Left lung (tissue), 10 donors: ENCODE data around the gene PCGF3. TPM values are rescaled to one million over a fixed set of nuclear protein-coding genes. Genes with fewer than 3 reads are reported as not detected.

Source experiments
- ATAC-seq: fragments of 200-7000 bp; cut with Tn5 transposase; one replicate; pipeline ENCODE4 v1.9.1; 2020; ENCODE audit warnings: moderate library complexity
- DNase-seq, 4 donors: peaks; one replicate each; pipeline ENCODE4 v3.0.0-alpha.2; 2013 to 2020
- H3K27ac ChIP-seq, 2 donors: fragments of 200-600 bp; sonication (generic) in 1 of 2; one replicate each; pipeline versions ENCODE4 v1.5.0 to v1.8.0; 2020 to 2021
- H3K27me3 ChIP-seq, 2 donors: fragments of 200-600 bp; sonication (generic) in 1 of 2; one replicate each; pipeline versions ENCODE4 v1.5.0 to v1.8.0; 2020 to 2021
- H3K36me3 ChIP-seq, 2 donors: fragments of 200-600 bp; sonication (generic) in 1 of 2; one replicate each; pipeline versions ENCODE4 v1.5.0 to v1.8.0; 2020 to 2021
- H3K4me1 ChIP-seq, 2 donors: fragments of 200-600 bp; one replicate each; pipeline ENCODE4 v1.8.0; 2021
- H3K4me3 ChIP-seq, 2 donors: fragments of 200-600 bp; sonication (generic) in 1 of 2; one replicate each; pipeline versions ENCODE4 v1.5.0 to v1.8.0; 2020 to 2021; ENCODE audit warnings: mild to moderate bottlenecking in 1 of 2
- H3K9me3 ChIP-seq, 2 donors: fragments of 200-600 bp; sonication (generic) in 1 of 2; one replicate each; pipeline versions ENCODE4 v1.5.0 to v1.8.0; 2020 to 2021
- intact Hi-C, 2 donors: fragments of 100-400 bp; cut with DNase I; formaldehyde crosslinking; loops; one replicate each; pipeline versions ENCODE4 v1.11.2 to v1.14.2; 2022
- polyA plus RNA-seq, 6 donors: library from polyadenylated mRNA; unstranded; fragments of 120-200 nt; gene quantifications; one replicate each; pipeline ENCODE4 v1.2.1, GENCODE V29; 2013; ENCODE audit not compliant: insufficient read length in 6 of 6
- total RNA-seq, 2 donors: library from RNA; stranded (reverse); fragmentation: NEBNext Ultra II Directional; extraction: Animal tissue kit (Norgen Biotek cat#: 25700); gene quantifications; one replicate each; pipeline ENCODE4 v1.2.1, GENCODE V29; 2021
- TF ChIP-seq, protein P1 (sequence below), 2 donors: fragments of 200-600 bp; sonication (generic) in 1 of 2; IDR thresholded peaks; one replicate each; pipeline versions ENCODE4 v1.5.0 to v1.8.0; 2021; ENCODE audit warnings: antibody characterized with exemption in 2 of 2
- donor health status: DM: no; HTN: yes; CAD: no.
- donor health status: DM: no; HTN: no; CAD: no.

The PCGF3 gene
- total and polyA plus RNA-seq, 8 donors, result 43.7 to 110 (median 88.7) TPM

DNA sequence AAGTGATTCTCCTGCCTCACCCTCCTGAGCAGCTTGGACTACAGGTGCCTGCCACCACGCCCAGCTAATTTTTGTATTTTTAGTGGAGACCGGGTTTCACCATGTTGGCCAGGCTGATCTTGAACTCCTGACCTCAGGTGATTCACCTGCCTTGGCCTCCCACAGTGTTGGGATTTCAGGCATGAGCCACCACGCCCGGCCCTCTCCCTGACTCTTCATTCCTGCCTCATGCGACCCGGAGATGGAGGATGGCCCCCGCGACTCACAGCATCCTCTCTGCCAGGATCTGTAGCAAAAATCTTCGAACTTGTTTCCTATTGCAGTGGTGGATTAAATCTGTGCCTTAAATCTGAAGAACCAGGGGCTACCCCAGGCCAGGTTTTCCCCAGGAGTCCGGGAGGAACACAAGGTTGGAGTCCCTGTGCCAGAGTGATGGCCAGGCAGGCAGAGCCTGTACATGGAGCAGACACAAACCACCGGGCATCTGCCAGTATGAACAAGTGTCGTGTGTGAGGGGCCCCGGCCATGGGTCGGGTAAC is 108.7 kb downstream of the PCGF3 start:
- Histone ChIP-seq H3K4me3 (no peak overlapping the region), H3K4me1 (no peaks in the 10 kb centered on the region), H3K27ac (no peak overlapping the region), H3K27me3 (peaks cover 0 to 89% of the 10 kb centered on the region in 2 donors), H3K9me3 (no peaks in the 10 kb centered on the region), H3K36me3 (no peaks in the 10 kb centered on the region)
- intact Hi-C loops, result no loop called here
- ATAC-seq (no peak), DNase-seq (peak in 1 of 4 donors; percentile 34)
- TF ChIP-seq, protein P1, sequence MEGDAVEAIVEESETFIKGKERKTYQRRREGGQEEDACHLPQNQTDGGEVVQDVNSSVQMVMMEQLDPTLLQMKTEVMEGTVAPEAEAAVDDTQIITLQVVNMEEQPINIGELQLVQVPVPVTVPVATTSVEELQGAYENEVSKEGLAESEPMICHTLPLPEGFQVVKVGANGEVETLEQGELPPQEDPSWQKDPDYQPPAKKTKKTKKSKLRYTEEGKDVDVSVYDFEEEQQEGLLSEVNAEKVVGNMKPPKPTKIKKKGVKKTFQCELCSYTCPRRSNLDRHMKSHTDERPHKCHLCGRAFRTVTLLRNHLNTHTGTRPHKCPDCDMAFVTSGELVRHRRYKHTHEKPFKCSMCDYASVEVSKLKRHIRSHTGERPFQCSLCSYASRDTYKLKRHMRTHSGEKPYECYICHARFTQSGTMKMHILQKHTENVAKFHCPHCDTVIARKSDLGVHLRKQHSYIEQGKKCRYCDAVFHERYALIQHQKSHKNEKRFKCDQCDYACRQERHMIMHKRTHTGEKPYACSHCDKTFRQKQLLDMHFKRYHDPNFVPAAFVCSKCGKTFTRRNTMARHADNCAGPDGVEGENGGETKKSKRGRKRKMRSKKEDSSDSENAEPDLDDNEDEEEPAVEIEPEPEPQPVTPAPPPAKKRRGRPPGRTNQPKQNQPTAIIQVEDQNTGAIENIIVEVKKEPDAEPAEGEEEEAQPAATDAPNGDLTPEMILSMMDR (IDR thresholded peaks at IDR 0.05), result no peak

DNA sequence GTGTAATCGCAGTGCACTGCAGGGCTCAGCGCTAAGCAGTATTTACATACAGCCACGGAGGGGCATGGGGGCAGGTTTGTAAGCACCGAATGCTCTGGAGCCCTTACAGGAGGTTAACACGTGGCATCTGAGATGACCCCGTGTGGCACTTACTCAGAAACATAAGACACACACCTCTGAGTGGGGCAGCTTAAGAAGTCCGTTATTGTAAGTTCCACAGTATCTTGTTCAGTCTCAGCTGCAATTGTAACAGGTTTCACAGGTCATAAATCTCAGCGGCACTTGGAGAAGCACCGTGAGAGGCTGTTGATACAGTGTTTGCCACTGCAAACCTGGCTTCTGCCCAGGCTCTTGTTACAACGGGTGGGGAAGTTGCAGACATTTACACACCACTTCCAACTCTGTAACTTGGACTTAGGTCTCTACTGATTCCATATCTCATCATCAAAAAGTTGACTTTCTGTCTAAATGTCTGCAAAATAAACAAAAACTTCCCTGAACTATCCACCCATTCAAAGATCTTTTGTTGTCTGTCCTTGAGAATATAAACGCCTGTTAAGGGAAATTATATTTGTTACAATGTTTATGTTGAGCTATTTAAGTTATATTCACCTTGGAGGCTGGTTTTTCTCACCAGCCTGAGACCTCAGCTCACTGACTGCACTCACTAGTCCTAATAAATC is 110.0 kb downstream of the PCGF3 start:
- TF ChIP-seq, protein P1 (IDR thresholded peaks at IDR 0.05), result no peak
- peak in 3 of 4 donors; percentile 14 to 64 (median 63) for DNase-seq
- Histone ChIP-seq H3K27ac (no peak overlapping the region), H3K27me3 (peaks cover 0 to 98% of the 10 kb centered on the region in 2 donors), H3K4me1 (no peaks in the 10 kb centered on the region), H3K4me3 (no peak overlapping the region), H3K36me3 (no peaks in the 10 kb centered on the region), H3K9me3 (no peaks in the 10 kb centered on the region)
- peak; percentile 90 for ATAC-seq
- intact Hi-C loops, result no loop called here

DNA sequence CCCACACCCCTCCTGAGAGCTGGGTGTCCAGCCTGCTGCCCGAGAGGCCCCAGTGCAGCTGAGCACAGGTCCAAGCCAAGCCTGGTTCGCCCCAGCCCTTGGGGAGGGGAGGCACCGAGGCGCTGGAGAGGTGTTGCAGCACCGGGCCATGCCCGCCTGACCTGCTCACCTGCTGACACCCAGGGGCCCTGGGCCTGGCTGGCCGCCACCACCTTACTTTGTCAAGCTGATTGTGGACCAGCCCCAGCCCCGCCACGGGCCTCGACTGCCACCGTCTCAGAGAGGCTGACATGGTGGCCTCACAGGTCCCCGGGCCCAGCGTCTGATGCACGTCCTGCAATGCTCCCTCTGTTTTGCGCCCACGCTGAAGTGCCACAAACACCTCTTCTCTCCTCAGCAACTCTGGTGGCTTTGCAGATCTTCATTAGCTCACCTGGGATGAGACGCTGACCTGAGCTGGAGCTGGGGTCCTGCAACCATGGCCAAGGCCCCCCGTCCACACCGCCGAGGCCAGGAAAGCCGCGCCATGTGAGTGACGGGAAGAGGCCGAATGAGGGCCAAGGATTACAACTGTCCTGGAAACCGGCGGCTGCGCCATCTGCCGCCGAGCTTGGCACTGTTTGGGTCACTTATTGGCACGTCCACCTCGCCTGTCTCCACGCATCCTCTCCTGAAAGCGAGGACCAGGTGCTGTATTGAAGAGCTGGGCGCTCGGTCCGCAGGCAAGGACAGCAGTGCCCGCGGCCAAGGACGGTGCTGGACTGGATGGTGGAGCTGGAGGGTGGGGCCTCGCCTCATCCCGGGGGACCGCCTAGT is 112.7 kb downstream of the PCGF3 start:
- H3K27ac ChIP-seq, result no peak overlapping the region
- no peak for ATAC-seq
- peaks cover 8 to 98% of the 10 kb centered on the region in 2 donors for H3K27me3 ChIP-seq
- H3K36me3 ChIP-seq, result no peaks in the 10 kb centered on the region
- TF ChIP-seq, protein P1 (IDR thresholded peaks at IDR 0.05), result no peak
- DNase-seq, result peak in 2 of 4 donors; percentile 21 to 81
- no peaks in the 10 kb centered on the region for H3K4me1 ChIP-seq
- intact Hi-C loops, result no loop called here
- no peak overlapping the region for H3K4me3 ChIP-seq
- H3K9me3 ChIP-seq, result no peaks in the 10 kb centered on the region

DNA sequence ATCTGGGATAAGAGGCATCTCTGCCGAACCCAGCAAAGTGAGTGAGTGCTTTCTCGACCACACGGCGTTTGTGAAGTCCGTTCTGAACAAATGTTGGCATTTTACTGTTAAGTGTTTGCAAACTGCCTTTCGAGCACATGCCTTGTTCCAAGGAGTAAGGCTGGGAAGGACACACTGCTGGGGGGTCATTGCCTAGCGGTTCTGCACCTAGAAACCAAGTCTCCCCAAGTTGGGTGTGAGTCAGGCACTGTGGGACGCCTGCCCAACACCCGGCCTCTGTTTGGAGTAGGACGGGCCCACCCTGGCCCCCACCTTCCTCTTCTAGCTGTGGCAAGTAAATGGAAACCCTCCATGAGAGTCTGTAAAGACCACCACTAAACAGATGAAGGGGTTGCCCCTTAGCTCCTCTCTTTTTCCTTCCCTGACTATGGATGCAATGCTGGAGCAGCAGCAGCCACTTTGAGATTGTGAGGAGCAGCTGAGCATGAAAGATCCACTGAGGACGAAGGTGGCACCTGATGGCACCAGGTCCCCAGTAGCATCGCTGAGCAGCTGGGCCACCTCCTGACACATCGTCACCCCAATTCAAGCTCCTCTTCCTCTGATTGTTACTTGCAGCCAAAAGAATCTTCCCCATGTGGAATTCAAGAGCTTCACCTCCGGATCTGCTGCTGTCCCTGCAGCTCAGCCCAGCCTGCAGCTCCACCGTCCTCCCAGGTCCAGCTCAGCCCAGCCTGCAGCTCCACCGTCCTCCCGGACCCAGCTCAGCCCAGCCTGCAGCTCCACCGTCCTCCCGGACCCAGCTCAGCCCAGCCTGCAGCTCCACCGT is 114.0 kb downstream of the PCGF3 start:
- no peaks in the 10 kb centered on the region for H3K36me3 ChIP-seq
- no peaks in the 10 kb centered on the region for H3K4me1 ChIP-seq
- intact Hi-C loops, result no loop called here
- ATAC-seq (no peak), DNase-seq (no peak)
- H3K4me3 ChIP-seq, result no peak overlapping the region
- peaks cover 21 to 98% of the 10 kb centered on the region in 2 donors for H3K27me3 ChIP-seq
- H3K9me3 ChIP-seq, result no peaks in the 10 kb centered on the region
- TF ChIP-seq, protein P1 (IDR thresholded peaks at IDR 0.05), result no peak
- no peak overlapping the region for H3K27ac ChIP-seq

Other genes with a start within 250 kb of the PCGF3 start
- gene ZNF721, start 206.7 kb upstream of the PCGF3 start, total RNA-seq, result 10 to 100 TPM; 21.2 to 23.0 TPM
- gene ZNF721, start 206.7 kb upstream of the PCGF3 start, polyA plus RNA-seq, result 10 to 100 TPM; 36.7 to 43.1 (median 41.6) TPM
- 10 to 100 TPM; 47.5 to 51.9 TPM for gene PIGG, start 206.6 kb upstream of the PCGF3 start, total RNA-seq
- 10 to 100 TPM; 66.8 to 90.8 (median 84.1) TPM for gene PIGG, start 206.6 kb upstream of the PCGF3 start, polyA plus RNA-seq
- gene TMEM271, start 129.5 kb upstream of the PCGF3 start, total RNA-seq, result not detected
- not detected for gene TMEM271, start 129.5 kb upstream of the PCGF3 start, polyA plus RNA-seq
- 10 to 100 TPM in 1 of 2 donors, 1 to 10 TPM in 1; 7.6 to 10.9 TPM for gene PDE6B, start 80.3 kb upstream of the PCGF3 start, total RNA-seq
- 10 to 100 TPM; 15.7 to 21.1 (median 17.7) TPM for gene PDE6B, start 80.3 kb upstream of the PCGF3 start, polyA plus RNA-seq
- 100 to 1,000 TPM; 171 to 211 TPM for gene ATP5ME, start 31.6 kb upstream of the PCGF3 start, total RNA-seq
- 100 to 1,000 TPM; 162 to 245 (median 189) TPM for gene ATP5ME, start 31.6 kb upstream of the PCGF3 start, polyA plus RNA-seq
- 10 to 100 TPM in 1 of 2 donors, 1 to 10 TPM in 1; 7.8 to 11.3 TPM for gene MYL5, start 31.3 kb upstream of the PCGF3 start, total RNA-seq
- gene MYL5, start 31.3 kb upstream of the PCGF3 start, polyA plus RNA-seq, result 10 to 100 TPM; 16.0 to 23.2 (median 19.7) TPM
- 10 to 100 TPM; 23.2 to 27.5 TPM for gene SLC49A3, start 16.7 kb upstream of the PCGF3 start, total RNA-seq
- 10 to 100 TPM in 1 of 6 donors, 1 to 10 TPM in 5; 7.4 to 10.5 (median 8.5) TPM for gene SLC49A3, start 16.7 kb upstream of the PCGF3 start, polyA plus RNA-seq
- 1 to 10 TPM; 3.1 to 3.2 TPM for gene CPLX1, start 120.3 kb downstream of the PCGF3 start, total RNA-seq
- 1 to 10 TPM in 5 of 6 donors, under 1 TPM in 1; 0.98 to 1.8 (median 1.3) TPM for gene CPLX1, start 120.3 kb downstream of the PCGF3 start, polyA plus RNA-seq
- gene GAK, start 226.5 kb downstream of the PCGF3 start, total RNA-seq, result 100 to 1,000 TPM; 109 to 121 TPM
- gene GAK, start 226.5 kb downstream of the PCGF3 start, polyA plus RNA-seq, result 10 to 100 TPM; 42.7 to 67.9 (median 49.7) TPM
- gene TMEM175, start 226.6 kb downstream of the PCGF3 start, total RNA-seq, result 10 to 100 TPM; 29.9 to 31.5 TPM
- gene TMEM175, start 226.6 kb downstream of the PCGF3 start, polyA plus RNA-seq, result 10 to 100 TPM; 24.4 to 38.7 (median 25.7) TPM